Measurements from ENCODE around the gene UBASH3B.

UBASH3B gene

GRCh38 chr11:122750049-122750448 lies 94.5 kb downstream of the UBASH3B start:
- no peak for DNase-seq (ENCODE audit: extremely low spot score)
- no peak for TF ChIP-seq NFRKB (IDR thresholded peaks at IDR 0.05)
- no peak for TF ChIP-seq HDGF (IDR thresholded peaks at IDR 0.05; ENCODE audit: borderline replicate concordance)
- no peak for TF ChIP-seq L3MBTL2 (conservative IDR thresholded peaks at IDR 0.05)
- CTCF ChIA-PET, result no interaction called here
- POLR2A ChIA-PET, result no interaction called here

- ChIA-PET CTCF (interaction anchor here (0.6 kb wide), 1 partner anchor 113 kb away, joined by 3 read pairs; no protein-coding TSS in a partner anchor), POLR2A (no interaction called here)
- no peak for DNase-seq (ENCODE audit: extremely low spot score)
- no peak for TF ChIP-seq LEF1 (IDR thresholded peaks at IDR 0.05; ENCODE audit: borderline replicate concordance)
- TF ChIP-seq HDGF (IDR thresholded peaks at IDR 0.05; ENCODE audit: borderline replicate concordance), result no peak
- TF ChIP-seq NFRKB (IDR thresholded peaks at IDR 0.05), result no peak
- no peak for TF ChIP-seq L3MBTL2 (conservative IDR thresholded peaks at IDR 0.05)
- no peak for TF ChIP-seq FOXK2 (IDR thresholded peaks at IDR 0.05)
Measured at GRCh38 chr11:122751292-122752070, 96.0 kb downstream of the UBASH3B start.

- ChIA-PET CTCF (interaction anchor here (0.6 kb wide), 1 partner anchor 115 kb away, joined by 5 read pairs; no protein-coding TSS in a partner anchor), POLR2A (no interaction called here)
- no peak for DNase-seq (ENCODE audit: extremely low spot score)
- TF ChIP-seq FOXK2 (IDR thresholded peaks at IDR 0.05) (no peak), TARDBP (IDR thresholded peaks at IDR 0.05) (no peak), CTBP1 (IDR thresholded peaks at IDR 0.05; ENCODE audit: borderline replicate concordance) (no peak), ELF4 (IDR thresholded peaks at IDR 0.05) (no peak), FOXA1 (IDR thresholded peaks at IDR 0.05) (no peak), L3MBTL2 (conservative IDR thresholded peaks at IDR 0.05) (no peak), LEF1 (IDR thresholded peaks at IDR 0.05; ENCODE audit: borderline replicate concordance) (no peak), ZNF384 (IDR thresholded peaks at IDR 0.05) (no peak), SUZ12 (IDR thresholded peaks at IDR 0.05) (no peak), BHLHE40 (IDR thresholded peaks at IDR 0.05; ENCODE audit: borderline replicate concordance) (no peak), SP1 (IDR thresholded peaks at IDR 0.05) (no peak), FOXM1 (IDR thresholded peaks at IDR 0.05; ENCODE audit: borderline replicate concordance) (no peak), ARNT (IDR thresholded peaks at IDR 0.05) (no peak), NFRKB (IDR thresholded peaks at IDR 0.05) (no peak), HDGF (IDR thresholded peaks at IDR 0.05; ENCODE audit: borderline replicate concordance) (no peak), PKNOX1 (IDR thresholded peaks at IDR 0.05) (no peak)
Measured at GRCh38 chr11:122754028-122754427, 98.5 kb downstream of the UBASH3B start.

- CTCF ChIA-PET, result interaction anchor here (0.8 to 1.5 kb wide), 4 partner anchors 9 to 126 kb away, joined by 3 to 4 read pairs (median 3); no protein-coding TSS in a partner anchor
- TF ChIP-seq ARNT (IDR thresholded peaks at IDR 0.05), result no peak
- TF ChIP-seq FOXK2 (IDR thresholded peaks at IDR 0.05), result no peak
- no peak for TF ChIP-seq CTBP1 (IDR thresholded peaks at IDR 0.05; ENCODE audit: borderline replicate concordance)
- TF ChIP-seq ELF4 (IDR thresholded peaks at IDR 0.05), result no peak
- no peak for TF ChIP-seq PKNOX1 (IDR thresholded peaks at IDR 0.05)
- TF ChIP-seq ZNF384 (IDR thresholded peaks at IDR 0.05), result no peak
- no peak for TF ChIP-seq L3MBTL2 (conservative IDR thresholded peaks at IDR 0.05)
- no peak for TF ChIP-seq SUZ12 (IDR thresholded peaks at IDR 0.05)
- TF ChIP-seq FOXA1 (IDR thresholded peaks at IDR 0.05), result no peak
- no peak for TF ChIP-seq NFRKB (IDR thresholded peaks at IDR 0.05)
- TF ChIP-seq FOXM1 (IDR thresholded peaks at IDR 0.05; ENCODE audit: borderline replicate concordance), result no peak
- TF ChIP-seq HDGF (IDR thresholded peaks at IDR 0.05; ENCODE audit: borderline replicate concordance), result no peak
- TF ChIP-seq BHLHE40 (IDR thresholded peaks at IDR 0.05; ENCODE audit: borderline replicate concordance), result no peak
- no peak for TF ChIP-seq SP1 (IDR thresholded peaks at IDR 0.05)
- TF ChIP-seq LEF1 (IDR thresholded peaks at IDR 0.05; ENCODE audit: borderline replicate concordance), result no peak
- TF ChIP-seq TARDBP (IDR thresholded peaks at IDR 0.05), result no peak
- POLR2A ChIA-PET, result no interaction called here
- peak; percentile 57 for DNase-seq (ENCODE audit: extremely low spot score)
Measured at GRCh38 chr11:122754553-122755322, 99.2 kb downstream of the UBASH3B start.

- POLR2A ChIA-PET, result no interaction called here
- no peak for TF ChIP-seq BHLHE40 (IDR thresholded peaks at IDR 0.05; ENCODE audit: borderline replicate concordance)
- no peak for TF ChIP-seq ARNT (IDR thresholded peaks at IDR 0.05)
- no peak for TF ChIP-seq ELF4 (IDR thresholded peaks at IDR 0.05)
- CTCF ChIA-PET, result interaction anchor here (0.6 to 1.5 kb wide), 5 partner anchors 10 to 126 kb away, joined by 3 to 4 read pairs (median 3); no protein-coding TSS in a partner anchor
- no peak for DNase-seq (ENCODE audit: extremely low spot score)
Measured at GRCh38 chr11:122755409-122755808, 99.9 kb downstream of the UBASH3B start.

GRCh38 chr11:122755941-122756340 lies 100.4 kb downstream of the UBASH3B start:
- DNase-seq (ENCODE audit: extremely low spot score), result no peak
- ChIA-PET POLR2A (no interaction called here), CTCF (interaction anchor here (0.6 to 1.5 kb wide), 3 partner anchors 10 to 98 kb away, joined by 3 to 4 read pairs (median 3); no protein-coding TSS in a partner anchor)
- no peak for TF ChIP-seq FOXM1 (IDR thresholded peaks at IDR 0.05; ENCODE audit: borderline replicate concordance)
- no peak for TF ChIP-seq TARDBP (IDR thresholded peaks at IDR 0.05)
- no peak for TF ChIP-seq LEF1 (IDR thresholded peaks at IDR 0.05; ENCODE audit: borderline replicate concordance)
- TF ChIP-seq SP1 (IDR thresholded peaks at IDR 0.05), result no peak
- TF ChIP-seq ARNT (IDR thresholded peaks at IDR 0.05), result no peak
- no peak for TF ChIP-seq SUZ12 (IDR thresholded peaks at IDR 0.05)
- no peak for TF ChIP-seq ELF4 (IDR thresholded peaks at IDR 0.05)
- TF ChIP-seq HDGF (IDR thresholded peaks at IDR 0.05; ENCODE audit: borderline replicate concordance), result no peak
- TF ChIP-seq ZNF384 (IDR thresholded peaks at IDR 0.05), result no peak
- TF ChIP-seq NFRKB (IDR thresholded peaks at IDR 0.05), result no peak
- no peak for TF ChIP-seq CTBP1 (IDR thresholded peaks at IDR 0.05; ENCODE audit: borderline replicate concordance)
- TF ChIP-seq FOXA1 (IDR thresholded peaks at IDR 0.05), result no peak
- no peak for TF ChIP-seq FOXK2 (IDR thresholded peaks at IDR 0.05)
- TF ChIP-seq PKNOX1 (IDR thresholded peaks at IDR 0.05), result no peak
- TF ChIP-seq BHLHE40 (IDR thresholded peaks at IDR 0.05; ENCODE audit: borderline replicate concordance), result no peak
- TF ChIP-seq L3MBTL2 (conservative IDR thresholded peaks at IDR 0.05), result no peak

Measured in HEK293T (cell line).